NCI-H2227 (cell line): ENCODE results near the gene CLEC19A.

Experiments
- DNase-seq: peaks from one replicate; lab custom pipeline; 2025; ENCODE audit not compliant: unreplicated experiment; lab: John Stamatoyannopoulos, UW

The CLEC19A gene

GRCh38 chr16:19284207-19284606, 1.3 kb upstream of the CLEC19A start:
- no peak for DNase-seq

- no peak for DNase-seq
These were observed 1.3 kb downstream of the CLEC19A start for GRCh38 chr16:19286827-19287226.

- DNase-seq = no peak
These were observed 1.7 kb downstream of the CLEC19A start for GRCh38 chr16:19287241-19287640.

DNA sequence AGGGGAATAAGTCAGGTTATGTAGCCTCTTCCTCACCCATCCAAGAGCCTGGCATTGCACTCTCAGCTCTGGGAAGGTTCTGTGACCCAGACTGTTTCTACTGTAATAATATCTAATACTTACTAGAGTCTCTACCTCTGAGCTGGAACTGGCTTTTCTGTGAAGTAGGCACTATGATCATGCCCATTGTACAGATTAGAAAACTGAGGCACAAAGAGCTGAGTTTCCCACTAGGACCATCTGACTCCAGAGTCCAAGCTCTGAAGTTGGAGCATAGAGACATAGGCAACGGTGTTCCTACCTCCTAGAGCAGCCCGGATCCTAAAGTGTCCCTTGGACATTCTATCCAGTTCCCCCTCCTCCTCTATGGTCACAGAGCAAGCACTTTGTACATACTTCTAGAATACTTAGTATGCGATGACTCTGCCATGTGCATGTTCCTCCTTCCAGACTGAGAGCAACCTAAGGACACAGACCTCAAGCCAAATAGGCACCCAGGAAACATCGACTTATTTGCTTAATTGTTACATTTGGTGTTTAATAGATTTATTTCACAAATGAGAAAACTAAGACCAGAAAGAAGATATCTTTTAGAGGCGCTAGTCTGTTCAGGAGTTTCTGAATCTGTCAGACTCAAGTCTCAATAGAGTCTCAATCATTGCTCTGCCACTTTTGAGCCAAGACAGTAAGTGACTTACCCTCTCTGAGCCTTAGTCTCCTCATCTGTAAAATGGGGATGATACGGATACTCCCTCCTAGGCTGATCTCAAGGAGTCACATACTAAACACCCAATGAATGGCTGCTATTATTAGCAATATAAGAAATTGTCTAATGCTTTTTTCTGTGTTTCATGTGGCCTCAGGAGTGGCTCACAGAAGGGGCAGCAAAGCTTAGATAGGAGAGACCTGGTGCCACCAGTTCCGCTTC, 3.6 kb downstream of the CLEC19A start:
- peak; percentile 12 for DNase-seq

DNA sequence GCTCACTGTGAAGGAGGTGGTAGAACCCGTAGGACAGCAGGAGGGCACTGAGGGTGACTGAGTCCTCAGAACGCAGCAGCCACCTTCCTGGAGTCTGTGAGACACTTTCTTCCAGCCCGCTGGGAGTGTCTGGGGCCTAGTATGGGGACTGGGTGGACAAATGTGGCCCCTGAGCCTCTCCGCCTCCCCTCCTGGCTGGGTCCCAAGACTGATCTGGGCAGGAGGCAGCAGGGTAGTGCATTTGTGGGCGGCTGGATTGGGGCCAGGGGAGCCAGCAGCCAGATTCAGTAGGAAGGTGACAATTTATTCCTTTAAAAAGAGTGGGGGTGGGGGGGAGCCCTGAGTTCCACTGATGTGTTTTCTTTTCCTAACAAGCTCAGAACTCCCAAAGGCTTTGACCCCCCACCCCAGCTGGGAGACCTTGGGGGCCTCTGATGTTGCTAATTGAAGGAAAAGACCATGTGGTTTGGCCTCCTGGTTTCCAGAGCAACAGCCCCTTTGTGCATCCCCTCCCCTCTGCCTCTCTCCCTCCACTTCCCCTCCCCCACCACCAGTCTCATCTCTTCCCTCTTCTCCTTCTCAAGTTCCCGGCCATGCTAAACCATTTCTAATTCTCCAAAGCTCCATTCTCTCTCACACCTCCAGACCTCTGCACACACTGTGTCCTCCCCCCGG, 4.4 kb downstream of the CLEC19A start:
- DNase-seq = peak; percentile 19

DNA sequence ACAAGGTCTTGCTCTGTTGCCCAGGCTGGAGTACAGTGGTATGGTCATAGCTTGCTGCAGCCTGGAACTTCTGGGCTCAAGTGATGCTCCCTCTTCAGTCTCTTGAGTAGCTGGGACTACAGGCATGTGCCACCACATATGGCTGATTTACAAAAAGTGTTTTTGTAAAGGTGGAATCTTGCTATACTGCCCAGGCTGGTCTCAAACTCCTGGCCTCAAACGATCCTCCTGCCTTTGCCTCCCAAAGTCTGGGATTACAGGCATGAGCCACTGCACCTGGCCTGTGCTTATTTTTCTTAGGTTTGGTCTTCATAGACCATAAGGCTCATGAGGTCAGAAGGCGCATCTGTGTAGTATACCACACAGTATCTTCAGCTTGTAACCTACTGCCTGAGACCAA, 5.3 kb downstream of the CLEC19A start:
- no peak for DNase-seq

DNA sequence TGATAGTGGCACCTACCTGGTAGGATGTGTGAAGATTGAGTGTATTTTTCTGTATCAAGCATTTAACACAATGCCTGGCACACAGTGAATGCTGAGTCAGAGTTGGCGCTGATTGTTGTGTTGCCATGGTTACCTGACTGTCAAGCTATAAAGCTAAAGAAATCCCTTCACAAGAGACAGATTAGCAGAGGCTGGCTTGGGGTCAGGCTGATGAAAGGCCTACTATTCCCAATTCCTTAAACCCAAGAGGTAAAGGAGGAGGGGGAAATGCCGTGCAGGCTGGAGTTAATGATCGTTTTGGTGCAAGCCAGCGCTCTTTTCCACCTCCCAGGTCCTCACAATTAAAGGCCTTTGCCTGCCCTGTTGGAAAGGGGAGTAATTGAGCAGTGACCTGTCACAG, 5.9 kb downstream of the CLEC19A start:
- DNase-seq = peak; percentile 86

DNA sequence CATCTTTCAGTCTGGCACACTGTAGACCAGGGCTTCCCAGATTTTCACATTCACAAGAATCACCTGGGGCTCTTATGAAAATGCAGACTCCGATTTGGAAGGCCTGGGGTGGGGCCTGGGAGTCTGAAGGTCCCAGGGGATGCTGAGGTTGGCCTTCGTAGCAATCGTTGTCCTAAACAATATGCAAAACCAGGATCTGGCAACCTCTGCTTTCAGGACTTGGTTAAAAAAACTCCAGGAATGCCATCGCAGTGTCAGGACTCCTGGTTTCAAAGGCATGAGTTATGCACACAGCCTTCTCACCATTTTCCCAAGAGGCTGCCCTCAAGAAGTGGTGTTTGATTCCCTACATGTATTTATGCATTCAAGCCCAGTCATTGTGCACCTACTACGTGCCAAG, 6.7 kb downstream of the CLEC19A start:
- no peak for DNase-seq

DNA sequence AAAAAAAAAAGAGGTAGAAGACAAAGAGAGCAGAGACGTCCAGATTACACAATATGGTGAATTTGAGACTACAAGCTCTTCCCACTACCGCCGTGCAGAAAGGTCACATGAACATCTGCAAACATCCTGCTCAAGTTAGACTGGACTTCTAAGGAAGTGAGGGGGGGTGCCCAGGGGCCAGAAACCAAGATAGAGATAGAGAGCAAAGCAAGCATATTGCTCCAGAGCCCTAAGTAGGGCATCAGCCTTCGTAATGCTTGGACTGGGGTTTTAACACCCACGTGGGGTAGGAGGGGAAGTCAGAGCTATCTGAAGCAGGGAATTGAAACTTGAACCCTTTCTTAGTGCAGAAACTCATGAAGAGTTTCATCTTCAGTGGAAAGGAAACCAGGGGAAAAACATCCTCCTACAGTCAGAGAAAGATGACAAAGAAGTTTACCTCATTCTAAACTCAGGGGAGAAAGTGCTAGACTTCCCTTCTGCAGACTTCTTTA, 8.7 kb downstream of the CLEC19A start:
- DNase-seq = no peak

GRCh38 chr16:19295393-19295792, 9.9 kb downstream of the CLEC19A start:
- DNase-seq = no peak

DNA sequence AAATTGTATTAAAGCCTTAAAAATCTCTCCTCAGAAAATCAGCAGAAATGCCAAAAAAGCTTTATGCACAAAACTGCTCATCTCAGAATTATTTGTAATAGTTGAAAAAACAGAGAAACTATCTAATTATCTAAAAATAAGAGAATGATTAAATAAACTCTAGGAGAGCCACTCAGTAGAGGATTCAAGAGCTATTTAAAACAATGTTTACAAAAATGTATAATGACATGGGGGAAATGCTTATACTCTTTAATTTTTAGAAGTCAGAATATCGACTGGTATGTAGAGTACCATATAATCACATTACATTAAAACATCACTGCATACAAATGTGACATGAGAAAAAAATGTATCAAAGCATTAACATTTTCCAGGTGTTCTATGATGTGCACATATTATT, 11.9 kb downstream of the CLEC19A start:
- DNase-seq = no peak

DNA sequence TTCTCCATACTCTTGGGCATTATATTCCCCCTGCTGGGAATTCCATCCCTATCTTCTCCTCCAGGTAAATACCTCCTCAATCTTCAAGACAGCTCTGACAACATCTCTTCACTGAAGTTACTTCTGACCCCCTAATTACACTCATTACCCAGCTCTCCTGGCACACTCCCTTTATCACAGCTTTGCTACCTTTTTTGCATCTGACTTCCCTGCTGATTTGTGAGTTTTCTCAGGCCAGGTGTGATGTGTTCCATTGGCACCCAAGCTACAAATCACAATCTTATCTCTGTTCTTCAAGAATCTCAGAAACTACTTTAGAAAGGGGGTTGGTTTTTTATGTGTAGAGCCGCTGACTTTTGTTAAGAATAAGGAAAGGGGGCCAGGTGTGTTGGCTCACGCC, 14.0 kb downstream of the CLEC19A start:
- no peak for DNase-seq

DNA sequence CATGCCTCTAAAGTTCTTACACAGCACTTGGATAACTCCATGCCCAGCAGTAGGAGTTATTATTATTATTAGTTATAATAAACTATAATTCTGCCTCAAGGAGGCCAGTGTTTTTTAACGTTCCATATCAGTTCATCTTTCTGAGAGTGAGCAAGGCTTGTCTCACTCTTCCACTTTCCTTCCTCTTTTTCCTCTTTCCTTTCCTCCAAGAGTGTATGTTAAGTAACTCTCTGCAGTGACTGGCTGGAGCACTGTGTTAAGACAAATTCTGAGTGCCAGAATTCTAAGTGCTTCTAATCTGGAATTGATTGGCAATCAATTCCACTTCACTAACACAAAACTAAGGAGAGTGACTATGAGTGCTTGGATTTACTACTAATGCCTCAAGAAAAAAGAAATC, 16.4 kb downstream of the CLEC19A start:
- DNase-seq = no peak

GRCh38 chr16:19304750-19305149, 19.2 kb downstream of the CLEC19A start:
- DNase-seq = no peak

DNA sequence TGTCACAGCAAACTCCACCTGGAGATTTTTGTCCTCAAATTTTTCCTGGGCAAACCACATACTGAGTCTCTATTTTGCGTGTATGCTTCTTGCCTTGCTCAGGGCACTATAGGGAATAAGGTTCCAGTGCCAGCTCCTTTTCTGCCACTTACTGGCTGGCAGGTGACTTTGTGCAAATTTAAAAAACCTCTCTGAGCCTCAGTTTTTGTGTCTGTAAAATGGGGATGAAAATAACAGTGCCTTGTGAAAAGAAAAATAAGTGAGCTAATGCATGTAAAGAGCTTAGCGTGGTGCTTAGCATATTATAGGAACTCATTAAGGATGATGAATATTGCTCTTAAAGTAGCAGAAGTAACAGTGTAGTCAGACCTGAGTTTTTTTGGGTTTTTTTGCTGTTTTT, 19.9 kb downstream of the CLEC19A start:
- DNase-seq = no peak

- DNase-seq = no peak
These were observed 22.2 kb downstream of the CLEC19A start for GRCh38 chr16:19307587-19308241.

- DNase-seq = no peak
These were observed 22.9 kb downstream of the CLEC19A start for GRCh38 chr16:19308392-19308791.

DNA sequence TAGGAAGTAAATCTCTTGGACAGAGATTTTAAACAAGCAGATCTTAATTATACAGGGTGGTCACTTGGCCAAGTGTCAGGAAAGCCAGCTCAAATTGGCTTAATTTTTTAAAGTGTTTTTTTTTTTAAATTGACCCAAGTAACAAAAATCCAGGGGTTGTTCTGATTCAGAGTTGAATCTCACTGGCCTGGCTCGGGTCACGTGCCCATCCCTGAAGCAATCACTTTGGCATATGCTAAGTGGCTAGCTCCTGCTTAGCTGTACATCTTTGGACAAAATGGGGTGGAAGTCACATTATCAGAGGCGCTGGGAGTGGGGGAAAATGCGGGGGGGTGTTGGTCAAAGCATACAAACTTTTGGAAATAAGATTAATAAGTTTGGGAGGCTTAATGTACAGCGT, 23.6 kb downstream of the CLEC19A start:
- no peak for DNase-seq

DNA sequence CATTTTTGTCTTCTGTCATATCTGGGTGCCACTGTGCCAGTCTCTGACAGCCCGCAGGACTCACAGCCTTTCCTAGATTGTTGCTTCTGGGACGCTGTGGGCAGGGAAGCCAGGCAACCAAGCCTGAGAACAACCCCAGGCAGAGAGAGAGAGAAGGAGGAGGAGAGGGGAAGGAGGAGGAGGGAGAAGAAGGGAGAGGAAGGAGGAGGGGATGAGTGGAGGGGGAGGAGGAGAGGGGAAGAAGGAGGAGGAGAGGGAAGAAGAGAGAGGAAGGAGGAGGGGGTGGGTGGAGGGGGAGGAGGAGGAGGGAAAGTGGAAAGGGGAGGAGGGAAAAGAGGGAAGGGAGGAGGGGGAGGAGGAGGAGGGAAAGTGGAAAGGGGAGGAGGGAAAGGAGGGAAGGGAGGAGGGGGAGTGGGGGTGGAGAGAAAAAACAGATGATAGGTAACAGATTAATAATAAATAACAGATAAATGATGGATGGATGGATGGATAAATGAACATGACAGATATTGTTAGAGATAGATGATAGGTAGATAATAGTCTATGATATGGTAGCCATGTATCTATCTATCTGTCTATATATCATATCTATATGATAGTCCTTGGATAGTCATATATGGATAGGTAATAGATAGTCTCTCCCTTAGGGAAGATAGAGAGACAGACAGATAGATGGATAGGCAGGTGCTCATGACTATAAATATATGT, 29.3 kb downstream of the CLEC19A start:
- DNase-seq = no peak

GRCh38 chr16:19315889-19316433, 30.4 kb downstream of the CLEC19A start:
- DNase-seq = no peak

DNA sequence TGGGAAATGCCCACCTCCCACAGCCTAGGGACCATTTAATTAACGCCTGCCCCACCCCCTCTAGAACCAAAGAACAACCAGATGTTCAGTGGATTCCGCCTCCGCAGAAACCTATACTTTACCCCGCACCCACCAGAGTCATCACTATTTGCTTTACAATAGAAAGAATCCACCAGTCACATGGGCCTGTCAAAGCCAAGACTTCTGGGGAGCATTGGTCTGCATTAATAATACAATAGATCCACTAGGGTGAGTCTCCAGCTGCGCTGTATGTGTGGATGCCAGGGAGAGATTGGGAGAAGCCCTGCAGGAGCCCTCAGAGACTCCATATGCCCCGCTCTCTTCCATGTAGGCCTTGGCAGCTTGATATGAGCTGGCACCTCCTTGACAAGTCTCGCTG, 31.3 kb downstream of the CLEC19A start:
- DNase-seq = peak; percentile 79
